Fibroblast of lung (primary cell): ENCODE measurements around the gene UNC119B. TPM values are rescaled to one million over a fixed set of nuclear protein-coding genes. Genes with fewer than 3 reads are reported as not detected.

Experiments used
- DNase-seq, 2 donors: peaks; one replicate each; pipeline versions ENCODE4 v3.0.0 to v3.0.0-alpha.2; 2010; ENCODE audit warnings: low read depth in 2 of 2
- H2AFZ ChIP-seq: 2 replicates; pipeline ENCODE4 v1.5.1; 2012; ENCODE audit warnings: low read length, control low read depth, inconsistent platforms
- H3K27ac ChIP-seq: 2 replicates; pipeline ENCODE4 v1.5.1; 2011; ENCODE audit warnings: low read length, control low read depth; ENCODE audit not compliant: insufficient read depth
- H3K27me3 ChIP-seq: 2 replicates; pipeline ENCODE4 v1.5.1; 2011; ENCODE audit warnings: mild to moderate bottlenecking, low read length; ENCODE audit not compliant: control insufficient read depth, insufficient read depth
- H3K36me3 ChIP-seq: 2 replicates; pipeline ENCODE4 v1.5.1; 2011; ENCODE audit warnings: low read length; ENCODE audit not compliant: control insufficient read depth, insufficient read depth
- H3K4me1 ChIP-seq: 2 replicates; pipeline ENCODE4 v1.5.1; 2011; ENCODE audit warnings: low read length; ENCODE audit not compliant: control insufficient read depth, insufficient read depth; ENCODE audit errors: extremely low read depth
- H3K4me2 ChIP-seq: 2 replicates; pipeline ENCODE4 v1.5.1; 2011; ENCODE audit warnings: low read length, control low read depth; ENCODE audit not compliant: insufficient read depth; ENCODE audit errors: extremely low read depth
- H3K4me3 ChIP-seq, 4 experiments: fragments of 200-600 bp in 1 of 4; sonication (generic) in 1 of 4; replicated peaks in 1 of 4; 2 replicates each; pipeline ENCODE4 v1.5.1; 2011 to 2016; ENCODE audit warnings: low read length in 4 of 4, low read depth in 3 of 4, mild to moderate bottlenecking in 3 of 4, control low read depth in 2 of 4, inconsistent platforms in 1 of 4, mixed read lengths in 1 of 4; ENCODE audit not compliant: insufficient read depth in 1 of 4; ENCODE audit errors: control extremely low read depth in 1 of 4
- H3K79me2 ChIP-seq: 2 replicates; pipeline ENCODE4 v1.5.1; 2012; ENCODE audit warnings: mild to moderate bottlenecking, low read length, inconsistent platforms; ENCODE audit not compliant: control insufficient read depth, insufficient read depth
- H3K9ac ChIP-seq: 2 replicates; pipeline ENCODE4 v1.5.1; 2011; ENCODE audit warnings: mild to moderate bottlenecking, low read length, control low read depth; ENCODE audit not compliant: insufficient read depth
- H3K9me3 ChIP-seq: 2 replicates; pipeline ENCODE4 v1.5.1; 2012; ENCODE audit warnings: low read depth, low read length; ENCODE audit not compliant: control insufficient read depth, insufficient read depth
- H4K20me1 ChIP-seq: 2 replicates; pipeline ENCODE4 v1.5.1; 2011; ENCODE audit warnings: low read length; ENCODE audit not compliant: control insufficient read depth, insufficient read depth; ENCODE audit errors: extremely low read depth
- CTCF ChIP-seq, 2 donors: IDR thresholded peaks in 1 of 2; conservative IDR thresholded peaks in 1 of 2; 1 replicate in 1 of 2; 2 replicates in 1 of 2; pipeline ENCODE4 v1.5.1; 2011 to 2012; ENCODE audit warnings: low read length in 2 of 2, control low read depth in 1 of 2, inconsistent platforms in 1 of 2, low read depth in 1 of 2, mild to moderate bottlenecking in 1 of 2
- EZH2 ChIP-seq: IDR thresholded peaks from 2 replicates; pipeline ENCODE4 v1.5.1; 2012; ENCODE audit warnings: low read length, control low read depth, mild to moderate bottlenecking; ENCODE audit errors: missing control alignments
- polyA plus RNA-seq, 2 donors: library from polyadenylated mRNA; depleted of rRNA in 1 of 2; stranded (reverse) in 1 of 2; unstranded in 1 of 2; fragments of >200 nt; gene quantifications; 2 replicates each; pipeline ENCODE4 v1.2.1, GENCODE V29; 2011 to 2012; ENCODE audit warnings: missing spikeins in 1 of 2
- total RNA-seq: library from RNA; depleted of rRNA; stranded (reverse); fragments of >200 nt; gene quantifications from 2 replicates; pipeline ENCODE4 v1.2.1, GENCODE V29; 2014

The UNC119B gene
- total and polyA plus RNA-seq, 2 donors (not counting 1 experiment from before 2014, with no cell fraction given), result 29.1 to 31.2 TPM

DNA sequence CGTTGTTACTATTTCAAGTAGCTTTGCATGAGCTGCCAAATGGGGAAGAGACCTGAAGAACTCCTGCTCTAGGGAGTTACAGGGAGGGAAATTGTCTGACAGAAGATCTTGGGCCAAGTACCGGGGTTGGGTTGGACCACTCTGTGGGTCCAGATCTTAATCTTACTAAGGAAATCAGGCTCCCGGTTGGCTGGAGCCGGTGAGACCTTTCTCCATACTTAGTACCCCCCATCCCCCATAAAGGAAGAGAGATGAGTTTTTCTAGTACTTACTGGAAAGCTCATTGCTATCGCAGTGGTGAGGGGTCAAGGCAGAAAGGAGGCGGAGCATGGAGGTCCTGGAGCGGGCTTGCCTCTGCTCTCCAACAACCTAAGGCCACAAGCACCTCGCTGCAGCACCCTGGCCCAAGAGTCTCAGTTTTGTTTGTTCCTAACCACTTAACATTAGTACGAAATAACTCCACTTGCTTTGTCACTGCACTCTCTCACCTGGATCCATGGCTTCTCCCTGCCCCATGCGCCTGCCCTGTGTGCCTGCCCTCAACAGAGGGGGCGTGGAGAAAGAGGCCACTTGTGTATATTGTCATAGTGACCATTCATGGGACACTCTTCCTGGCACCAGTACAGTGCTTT, 6.8 kb upstream of the UNC119B start:
- Histone ChIP-seq H3K27ac (no peak overlapping the region), H3K4me1 (no peaks in the 10 kb centered on the region), H3K9ac (no peak overlapping the region), H3K9me3 (no peaks in the 10 kb centered on the region), H3K36me3 (peaks cover 14% of the 10 kb centered on the region), H2AFZ (no peak overlapping the region), H3K27me3 (no peaks in the 10 kb centered on the region), H3K79me2 (no peaks in the 10 kb centered on the region), H4K20me1 (no peaks in the 10 kb centered on the region), H3K4me2 (no peak overlapping the region), H3K4me3 (no peak overlapping the region)
- TF ChIP-seq CTCF (conservative IDR thresholded peaks at IDR 0.05 in 1 of 2, IDR thresholded peaks at IDR 0.05 in 1 of 2; ENCODE audit: low read depth in 1 of 2, low read length in 2 of 2) (no peak), EZH2 (no peak)
- no peak for DNase-seq

GRCh38 chr12:120705618-120706017, 4.6 kb upstream of the UNC119B start:
- H3K9ac ChIP-seq, result no peak overlapping the region
- no peak overlapping the region for H3K4me3 ChIP-seq
- TF ChIP-seq EZH2, result no peak
- no peak for TF ChIP-seq CTCF (conservative IDR thresholded peaks at IDR 0.05 in 1 of 2, IDR thresholded peaks at IDR 0.05 in 1 of 2; ENCODE audit: low read depth in 1 of 2, low read length in 2 of 2)
- no peak for DNase-seq
- no peaks in the 10 kb centered on the region for H4K20me1 ChIP-seq
- H3K79me2 ChIP-seq, result peaks cover 2% of the 10 kb centered on the region
- H3K9me3 ChIP-seq, result no peaks in the 10 kb centered on the region
- no peak overlapping the region for H2AFZ ChIP-seq
- H3K36me3 ChIP-seq, result peaks cover 4% of the 10 kb centered on the region
- no peak overlapping the region for H3K4me2 ChIP-seq
- no peak overlapping the region for H3K27ac ChIP-seq
- H3K27me3 ChIP-seq, result no peaks in the 10 kb centered on the region
- peaks cover 4% of the 10 kb centered on the region for H3K4me1 ChIP-seq

GRCh38 chr12:120706029-120706428, 4.2 kb upstream of the UNC119B start:
- H4K20me1 ChIP-seq, result no peaks in the 10 kb centered on the region
- no peak overlapping the region for H3K27ac ChIP-seq
- no peak overlapping the region for H3K4me2 ChIP-seq
- peaks cover 4% of the 10 kb centered on the region for H3K4me1 ChIP-seq
- H3K9me3 ChIP-seq, result no peaks in the 10 kb centered on the region
- no peak for DNase-seq
- H3K4me3 ChIP-seq, result no peak overlapping the region
- no peak overlapping the region for H2AFZ ChIP-seq
- H3K27me3 ChIP-seq, result no peaks in the 10 kb centered on the region
- H3K36me3 ChIP-seq, result peaks cover 2% of the 10 kb centered on the region
- H3K9ac ChIP-seq, result no peak overlapping the region
- TF ChIP-seq CTCF (conservative IDR thresholded peaks at IDR 0.05 in 1 of 2, IDR thresholded peaks at IDR 0.05 in 1 of 2; ENCODE audit: low read depth in 1 of 2, low read length in 2 of 2) (no peak), EZH2 (no peak)
- peaks cover 6% of the 10 kb centered on the region for H3K79me2 ChIP-seq
